HCT116 (cell line): ENCODE measurements around the gene FRMPD4. TPM values are rescaled to one million over a fixed set of nuclear protein-coding genes. Genes with fewer than 3 reads are reported as not detected.

Experiments
- ATAC-seq: fragments of 200-7000 bp; cut with Tn5 transposase; 2 replicates; pipeline ENCODE4 v1.9.1; 2020; ENCODE audit warnings: mild to moderate bottlenecking, moderate library complexity
- BruUV-seq: library from RNA; stranded (reverse); fragments of 400-500 nt; replicated peaks from 2 replicates; lab custom pipeline; 2021; lab: Mats Ljungman, UMichigan
- CTCF ChIA-PET: fragments of 300-600 bp; sonication (Branson Sonifier 250); formaldehyde crosslinking; loops from one replicate; lab custom pipeline; 2021; ENCODE audit warnings: antibody characterized with exemption; lab: Charles Lee
- POLR2A ChIA-PET: fragments of 300-600, 350-600 bp; sonication (Branson Sonifier 250); formaldehyde crosslinking; loops from one replicate; lab custom pipeline; 2021; ENCODE audit warnings: antibody characterized with exemption; lab: Charles Lee
- RAD21 ChIA-PET, 2 experiments: fragments of 300-600 bp; sonication (Branson Sonifier 250); formaldehyde crosslinking; loops; one replicate each; lab custom pipeline; 2023; ENCODE audit warnings: low total read pairs in 2 of 2; ENCODE audit not compliant: uncharacterized antibody in 2 of 2, unreplicated experiment in 2 of 2, low non-redundant PET in 1 of 2; lab: Charles Lee
- DNase-seq: peaks from one replicate; pipeline ENCODE4 v3.0.0-alpha.2; 2010; ENCODE audit warnings: low read depth, low spot score
- H2AFZ ChIP-seq: fragments of 200-600 bp; shearing (Covaris generic), sonication (generic); 2 replicates; pipeline ENCODE4 v1.6.1; 2017; ENCODE audit warnings: low read depth, mixed run types, mixed read lengths, antibody characterized with exemption, low read length; ENCODE audit not compliant: poor library complexity, severe bottlenecking
- H3K27ac ChIP-seq: 2 replicates; pipeline ENCODE4 v1.5.1; 2012; ENCODE audit warnings: low read depth, low read length
- H3K27me3 ChIP-seq: fragments of 200-600 bp; sonication (generic); 2 replicates; pipeline ENCODE4 v1.6.1; 2016; ENCODE audit warnings: mixed run types, low read length, mixed read lengths; ENCODE audit not compliant: insufficient read depth
- H3K36me3 ChIP-seq, 2 experiments: fragments of 200-500 bp in 1 of 2; fragments of 200-600 bp in 1 of 2; sonication (Bioruptor generic) in 1 of 2; sonication (generic) in 1 of 2; 2 replicates each; pipeline versions ENCODE4 v1.5.1 to v1.6.1; 2014 to 2016; ENCODE audit warnings: low read length in 2 of 2, inconsistent platforms in 1 of 2, mixed read lengths in 1 of 2, mixed run types in 1 of 2; ENCODE audit not compliant: insufficient read depth in 2 of 2, control insufficient read depth in 1 of 2
- H3K4me1 ChIP-seq, 2 experiments: fragments of 200-600 bp in 1 of 2; sonication (generic) in 1 of 2; 2 replicates each; pipeline versions ENCODE4 v1.5.1 to v1.6.1; 2012 to 2017; ENCODE audit warnings: low read length in 2 of 2, inconsistent platforms in 1 of 2, mild to moderate bottlenecking in 1 of 2, mixed read lengths in 1 of 2, mixed run types in 1 of 2, moderate library complexity in 1 of 2; ENCODE audit not compliant: insufficient read depth in 2 of 2, control insufficient read depth in 1 of 2
- H3K4me2 ChIP-seq: fragments of 200-600 bp; sonication (generic); 2 replicates; pipeline ENCODE4 v1.6.1; 2017; ENCODE audit warnings: mixed run types, low read length, mixed read lengths
- H3K4me3 ChIP-seq, 2 experiments: fragments of 200-600 bp in 1 of 2; sonication (generic) in 1 of 2; replicated peaks in 1 of 2; 2 replicates each; pipeline ENCODE4 v1.5.1; 2011 to 2016; ENCODE audit warnings: low read length in 2 of 2, control low read depth in 1 of 2, low read depth in 1 of 2, mild to moderate bottlenecking in 1 of 2, mixed read lengths in 1 of 2, mixed run types in 1 of 2
- H3K79me2 ChIP-seq: fragments of 200-600 bp; sonication (generic); 2 replicates; pipeline ENCODE4 v1.6.1; 2017; ENCODE audit warnings: mild to moderate bottlenecking, mixed run types, low read length, moderate library complexity, mixed read lengths; ENCODE audit not compliant: insufficient read depth
- H3K9ac ChIP-seq: fragments of 200-600 bp; sonication (generic); 2 replicates; pipeline ENCODE4 v1.6.1; 2016; ENCODE audit warnings: low read length, mixed read lengths
- H3K9me2 ChIP-seq: fragments of 200-600 bp; sonication (generic), shearing (Covaris generic); 2 replicates; pipeline ENCODE4 v1.6.1; 2017; ENCODE audit warnings: mixed run types, mild to moderate bottlenecking, moderate library complexity; ENCODE audit not compliant: insufficient read depth
- H3K9me3 ChIP-seq, 2 experiments: fragments of 200-500 bp in 1 of 2; fragments of 200-600 bp in 1 of 2; sonication (Bioruptor generic) in 1 of 2; sonication (generic) in 1 of 2; 2 replicates each; pipeline ENCODE4 v1.6.1; 2014 to 2017; ENCODE audit warnings: low read length in 2 of 2, mixed read lengths in 2 of 2, inconsistent platforms in 1 of 2, low read depth in 1 of 2, mild to moderate bottlenecking in 1 of 2, mixed run types in 1 of 2, moderate library complexity in 1 of 2; ENCODE audit not compliant: control insufficient read depth in 1 of 2, insufficient read depth in 1 of 2
- H4K20me1 ChIP-seq: fragments of 200-600 bp; sonication (generic), shearing (Covaris generic); 2 replicates; pipeline ENCODE4 v1.6.1; 2017; ENCODE audit warnings: mixed run types, mild to moderate bottlenecking, moderate library complexity; ENCODE audit not compliant: insufficient read depth
- POLR2A ChIP-seq: IDR thresholded peaks from 2 replicates; pipeline ENCODE4 v1.7.0; 2011; ENCODE audit warnings: borderline replicate concordance; ENCODE audit not compliant: insufficient read depth, insufficient read length; ENCODE audit errors: extremely low read depth
- POLR2AphosphoS5 ChIP-seq: IDR thresholded peaks from 2 replicates; pipeline ENCODE4 v1.6.1; 2011; ENCODE audit warnings: mild to moderate bottlenecking, low read depth, low read length, moderate library complexity
- RAD21 ChIP-seq: IDR thresholded peaks from 2 replicates; pipeline ENCODE4 v1.6.1; 2012; ENCODE audit warnings: low read depth, mild to moderate bottlenecking
- REST ChIP-seq: IDR thresholded peaks from 2 replicates; pipeline ENCODE4 v1.6.1; 2012; ENCODE audit warnings: low read depth
- intact Hi-C: fragments of 100-400 bp; cut with micrococcal nuclease; formaldehyde crosslinking; loops from 2 replicates; pipeline ENCODE4 v1.10.0; 2022
- total RNA-seq: library from RNA; stranded (reverse); gene quantifications from one replicate; pipeline ENCODE4 v1.2.1, GENCODE V29; 2021; ENCODE audit not compliant: unreplicated experiment

The FRMPD4 gene
- total RNA-seq, 1 experiment from 2014 or later, result not detected

GRCh38 chrX:12488220-12488619, 349.9 kb downstream of the FRMPD4 start:
- Histone ChIP-seq H3K9me3 (no peaks in the 10 kb centered on the region), H3K79me2 (no peaks in the 10 kb centered on the region), H3K4me2 (no peak overlapping the region), H3K27me3 (no peaks in the 10 kb centered on the region), H3K27ac (no peak overlapping the region), H3K4me3 (no peak overlapping the region), H3K9ac (no peak overlapping the region), H2AFZ (no peak overlapping the region), H4K20me1 (no peaks in the 10 kb centered on the region), H3K4me1 (no peaks in the 10 kb centered on the region), H3K9me2 (no peaks in the 10 kb centered on the region), H3K36me3 (no peaks in the 10 kb centered on the region)
- ChIA-PET RAD21 (no interaction called here), POLR2A (no interaction called here), CTCF (no interaction called here)
- TF ChIP-seq RAD21, result no peak
- BruUV-seq, result no TSS peak
- ATAC-seq (no peak), DNase-seq (no peak)
- intact Hi-C loops, result no loop called here

- ChIA-PET CTCF (no interaction called here), POLR2A (no interaction called here), RAD21 (no interaction called here)
- H3K9me2 ChIP-seq, result no peaks in the 10 kb centered on the region
- H3K9ac ChIP-seq, result no peak overlapping the region
- no peak for TF ChIP-seq REST
- no peak for TF ChIP-seq POLR2A
- no peak for TF ChIP-seq POLR2AphosphoS5
- H3K36me3 ChIP-seq, result no peaks in the 10 kb centered on the region
- ATAC-seq (no peak), DNase-seq (no peak)
- no peak overlapping the region for H2AFZ ChIP-seq
- H3K4me3 ChIP-seq, result no peak overlapping the region
- H3K4me2 ChIP-seq, result no peak overlapping the region
- no peaks in the 10 kb centered on the region for H3K27me3 ChIP-seq
- no peak overlapping the region for H3K27ac ChIP-seq
- BruUV-seq, result no TSS peak
- H4K20me1 ChIP-seq, result no peaks in the 10 kb centered on the region
- H3K9me3 ChIP-seq, result no peaks in the 10 kb centered on the region
- H3K4me1 ChIP-seq, result no peaks in the 10 kb centered on the region
- no peaks in the 10 kb centered on the region for H3K79me2 ChIP-seq
- intact Hi-C loops, result no loop called here
Measured at GRCh38 chrX:12488771-12489170, 350.5 kb downstream of the FRMPD4 start.
